ENCODE measurements around the gene SEZ6L. TPM values are rescaled to one million over a fixed set of nuclear protein-coding genes. Genes with fewer than 3 reads are reported as not detected.

SEZ6L gene
- total RNA-seq, 4 donors from 2014 or later: under 0.01 TPM; not detected in 3

DNA sequence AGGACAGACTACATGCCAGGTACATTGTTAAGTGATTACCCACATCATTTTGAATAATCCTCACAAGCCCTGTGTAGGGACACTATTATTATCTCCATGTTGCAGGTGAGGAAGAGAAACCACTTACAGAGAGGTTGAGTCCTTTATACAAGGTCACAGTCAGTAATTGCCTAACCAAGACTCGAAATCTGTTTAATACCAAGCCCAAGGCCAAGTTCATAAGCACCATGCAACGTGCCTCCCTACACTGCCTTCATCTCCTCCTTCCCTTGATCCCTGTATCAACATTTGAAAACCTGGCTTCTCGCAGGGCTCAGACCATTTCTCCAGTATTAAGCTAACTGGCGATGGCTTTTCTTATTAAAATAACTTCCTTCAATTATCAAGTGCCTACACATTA is 41.7 kb upstream of the SEZ6L start:
- intact Hi-C loops (cut with DNase I): no loop called here
- TF ChIP-seq, protein P1, sequence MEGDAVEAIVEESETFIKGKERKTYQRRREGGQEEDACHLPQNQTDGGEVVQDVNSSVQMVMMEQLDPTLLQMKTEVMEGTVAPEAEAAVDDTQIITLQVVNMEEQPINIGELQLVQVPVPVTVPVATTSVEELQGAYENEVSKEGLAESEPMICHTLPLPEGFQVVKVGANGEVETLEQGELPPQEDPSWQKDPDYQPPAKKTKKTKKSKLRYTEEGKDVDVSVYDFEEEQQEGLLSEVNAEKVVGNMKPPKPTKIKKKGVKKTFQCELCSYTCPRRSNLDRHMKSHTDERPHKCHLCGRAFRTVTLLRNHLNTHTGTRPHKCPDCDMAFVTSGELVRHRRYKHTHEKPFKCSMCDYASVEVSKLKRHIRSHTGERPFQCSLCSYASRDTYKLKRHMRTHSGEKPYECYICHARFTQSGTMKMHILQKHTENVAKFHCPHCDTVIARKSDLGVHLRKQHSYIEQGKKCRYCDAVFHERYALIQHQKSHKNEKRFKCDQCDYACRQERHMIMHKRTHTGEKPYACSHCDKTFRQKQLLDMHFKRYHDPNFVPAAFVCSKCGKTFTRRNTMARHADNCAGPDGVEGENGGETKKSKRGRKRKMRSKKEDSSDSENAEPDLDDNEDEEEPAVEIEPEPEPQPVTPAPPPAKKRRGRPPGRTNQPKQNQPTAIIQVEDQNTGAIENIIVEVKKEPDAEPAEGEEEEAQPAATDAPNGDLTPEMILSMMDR (IDR thresholded peaks at IDR 0.05): no peak
- no peak for TF ChIP-seq POLR2A (IDR thresholded peaks at IDR 0.05)
- DNase-seq: no peak
- Histone ChIP-seq H3K4me3 (no peak overlapping the region), H3K9me3 (no peaks in the 10 kb centered on the region), H3K36me3 (no peaks in the 10 kb centered on the region), H3K27ac (no peak overlapping the region), H3K4me1 (no peaks in the 10 kb centered on the region), H3K27me3 (peaks cover 0 to 44% (median 0%) of the 10 kb centered on the region in 4 donors)
- 24 to 41% methylated on average over 4 of the region's 4 CpGs for WGBS, 2 donors

DNA sequence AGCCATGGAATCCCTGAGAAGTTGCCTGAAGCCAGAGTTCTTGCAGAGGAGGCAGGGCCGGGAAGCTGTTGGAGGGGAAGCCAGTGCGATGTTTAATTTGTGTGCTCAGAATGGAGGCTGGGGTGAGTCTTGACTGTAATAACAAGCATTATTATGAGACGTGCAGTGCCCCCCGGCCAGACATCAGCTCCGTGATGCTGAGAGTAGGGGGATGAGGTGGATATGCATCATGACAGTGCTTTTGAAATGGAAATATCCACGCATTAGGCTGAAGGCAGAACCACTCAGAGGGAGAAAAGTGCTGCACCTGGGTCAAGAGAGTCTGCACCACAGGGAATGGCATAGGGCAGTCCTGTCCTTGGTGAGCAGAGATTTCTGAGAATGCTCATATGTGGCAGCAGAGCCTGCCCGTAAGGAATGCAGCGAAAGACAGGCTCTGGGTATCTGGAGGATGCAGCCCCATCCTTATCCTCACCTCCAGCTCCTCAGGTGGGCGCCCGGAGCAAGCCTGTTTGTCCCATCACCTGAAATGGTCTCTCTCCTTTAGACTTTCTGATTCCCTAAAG is 37.6 kb upstream of the SEZ6L start:
- intact Hi-C loops (cut with DNase I): no loop called here
- H3K27me3 ChIP-seq: peaks cover 0 to 71% (median 0%) of the 10 kb centered on the region in 4 donors
- WGBS, 2 donors: 43 to 45% methylated on average over 8 to 10 of the region's 10 CpGs

DNA sequence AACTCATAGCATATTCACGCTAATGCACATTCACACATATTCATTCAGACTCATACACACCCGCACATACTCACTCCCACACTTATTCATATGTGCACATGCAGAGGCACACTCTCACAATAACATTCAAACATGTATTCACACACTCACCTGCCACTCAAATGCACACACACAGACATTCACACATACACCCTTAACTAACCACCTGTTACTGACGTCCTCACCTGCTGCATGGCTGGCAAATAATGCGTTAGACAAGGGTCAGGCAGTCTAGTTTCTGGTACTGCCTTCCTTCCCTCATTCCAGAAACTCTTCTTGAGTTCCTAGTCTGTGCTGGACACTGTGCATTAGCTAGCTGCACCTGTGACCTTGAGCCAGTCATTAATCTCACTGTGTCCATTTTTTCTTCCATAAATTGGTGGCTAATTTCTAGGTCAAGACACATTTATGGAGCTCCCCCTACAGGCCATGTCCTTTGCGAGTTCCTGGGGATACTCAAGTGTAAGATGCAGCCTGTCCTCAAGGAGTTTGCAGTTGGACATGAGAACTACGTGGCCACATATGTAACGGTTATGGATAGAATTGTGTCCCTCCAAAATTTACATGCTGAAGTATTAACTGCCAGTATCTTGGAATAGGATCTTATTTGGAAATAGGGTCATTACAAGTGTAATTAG is 34.5 kb upstream of the SEZ6L start:
- H3K4me3 ChIP-seq: no peak overlapping the region
- no peak for TF ChIP-seq POLR2A (IDR thresholded peaks at IDR 0.05)
- TF ChIP-seq, protein P1 (IDR thresholded peaks at IDR 0.05): no peak
- DNase-seq: no peak
- no peaks in the 10 kb centered on the region for H3K9me3 ChIP-seq
- 73 to 77% methylated on average over 7 of the region's 7 CpGs for WGBS, 2 donors
- no peaks in the 10 kb centered on the region for H3K36me3 ChIP-seq
- intact Hi-C loops (cut with DNase I): no loop called here
- H3K4me1 ChIP-seq: no peaks in the 10 kb centered on the region
- peaks cover 0 to 86% (median 0%) of the 10 kb centered on the region in 4 donors for H3K27me3 ChIP-seq
- no peak overlapping the region for H3K27ac ChIP-seq

More for the DNA sequence above, 37.6 kb upstream of the SEZ6L start:
- Histone ChIP-seq H3K4me3 (no peak overlapping the region), H3K4me1 (no peaks in the 10 kb centered on the region), H3K9me3 (no peaks in the 10 kb centered on the region), H3K36me3 (no peaks in the 10 kb centered on the region), H3K27ac (no peak overlapping the region)
- no peak for DNase-seq
- TF ChIP-seq, protein P1 (IDR thresholded peaks at IDR 0.05): no peak
- TF ChIP-seq POLR2A (IDR thresholded peaks at IDR 0.05): no peak

DNA sequence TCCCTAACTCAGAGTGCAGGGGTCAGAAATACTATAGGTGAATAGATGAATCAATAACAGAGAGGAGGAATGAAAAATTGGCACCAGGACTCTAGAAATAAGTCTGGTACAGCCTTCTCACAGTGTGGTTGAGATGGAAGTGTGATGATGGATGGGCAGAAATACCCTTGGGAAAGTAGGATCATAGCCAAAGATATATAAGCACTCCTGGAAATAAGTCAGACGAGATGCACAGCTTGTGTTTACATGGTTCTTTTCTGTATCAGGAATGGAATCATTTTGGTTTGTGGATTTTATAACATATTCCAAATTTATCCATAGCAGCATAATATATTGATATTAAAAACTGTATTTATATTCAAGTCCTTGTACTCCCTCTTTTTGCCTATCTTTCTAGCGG is 33.5 kb upstream of the SEZ6L start:
- Histone ChIP-seq H3K27me3 (peaks cover 0 to 88% (median 0%) of the 10 kb centered on the region in 4 donors), H3K4me3 (no peak overlapping the region), H3K9me3 (no peaks in the 10 kb centered on the region), H3K36me3 (no peaks in the 10 kb centered on the region), H3K4me1 (no peaks in the 10 kb centered on the region), H3K27ac (no peak overlapping the region)
- no peak for DNase-seq
- intact Hi-C loops (cut with DNase I): no loop called here
- 61 to 63% methylated on average over 2 of the region's 2 CpGs for WGBS, 2 donors
- TF ChIP-seq, protein P1 (IDR thresholded peaks at IDR 0.05): no peak
- no peak for TF ChIP-seq POLR2A (IDR thresholded peaks at IDR 0.05)

DNA sequence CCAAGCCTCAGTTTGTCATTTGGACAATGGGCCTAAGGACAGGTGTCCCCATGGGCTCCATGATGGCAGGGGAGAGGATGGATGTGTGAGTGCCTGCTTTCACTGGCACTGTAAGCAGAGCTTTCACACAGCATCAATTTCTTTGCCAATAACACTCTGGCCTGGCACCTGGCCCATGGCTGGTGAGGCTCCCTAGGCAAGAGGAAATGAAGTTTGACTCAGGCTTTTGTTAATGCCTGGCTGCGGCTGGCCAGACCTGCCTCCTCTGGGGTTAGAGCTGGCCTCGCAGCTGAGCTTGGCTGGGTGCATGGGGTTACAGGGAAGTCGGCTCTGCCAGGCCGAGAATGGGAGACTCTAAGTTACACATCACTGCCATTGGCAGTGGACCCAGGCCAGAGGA is 30.0 kb upstream of the SEZ6L start:
- whole genome bisulfite sequencing, 2 donors: 11 to 20% methylated on average over 3 of the region's 4 CpGs
- no peak for DNase-seq

More for the DNA sequence above, 30.0 kb upstream of the SEZ6L start:
- TF ChIP-seq POLR2A (IDR thresholded peaks at IDR 0.05): no peak
- TF ChIP-seq, protein P1 (IDR thresholded peaks at IDR 0.05): no peak
- no peaks in the 10 kb centered on the region for H3K9me3 ChIP-seq
- intact Hi-C loops (cut with DNase I): no loop called here
- no peak overlapping the region for H3K27ac ChIP-seq
- H3K4me1 ChIP-seq: no peaks in the 10 kb centered on the region
- H3K27me3 ChIP-seq: peaks cover 0 to 75% (median 0%) of the 10 kb centered on the region in 4 donors
- H3K4me3 ChIP-seq: no peak overlapping the region
- H3K36me3 ChIP-seq: no peaks in the 10 kb centered on the region
